A673 (cell line): ENCODE measurements around the gene SYNGR2. TPM values are rescaled to one million over a fixed set of nuclear protein-coding genes. Genes with fewer than 3 reads are reported as not detected.

Source experiments
- BruUV-seq: library from RNA; stranded (reverse); fragments of 400-500 nt; replicated peaks from 2 replicates; lab custom pipeline; 2021; lab: Mats Ljungman, UMichigan
- CTCF ChIA-PET: fragments of 300-600 bp; sonication (Branson Sonifier 250); formaldehyde crosslinking; loops from one replicate; lab custom pipeline; 2022; ENCODE audit warnings: antibody characterized with exemption; lab: Charles Lee
- POLR2A ChIA-PET: fragments of 300-600 bp; sonication (Branson Sonifier 250); formaldehyde crosslinking; loops from one replicate; lab custom pipeline; 2022; ENCODE audit warnings: antibody characterized with exemption; ENCODE audit not compliant: low non-redundant PET; lab: Charles Lee
- DNase-seq: peaks from one replicate; pipeline ENCODE4 v3.0.0-alpha.2; 2015; ENCODE audit warnings: low spot score
- H3K27ac ChIP-seq: fragments of 200-600 bp; sonication (generic); 2 replicates; pipeline ENCODE4 v1.5.1; 2016; ENCODE audit warnings: mixed run types, low read depth, mild to moderate bottlenecking, mixed read lengths, antibody characterized with exemption, low read length; ENCODE audit not compliant: poor library complexity, severe bottlenecking
- H3K27me3 ChIP-seq: fragments of 200-600 bp; sonication (generic); replicated peaks from 2 replicates; pipeline ENCODE4 v1.6.1; 2017; ENCODE audit warnings: mixed run types, low read depth, mild to moderate bottlenecking, mixed read lengths, antibody characterized with exemption, low read length; ENCODE audit not compliant: insufficient read depth, poor library complexity
- H3K36me3 ChIP-seq: fragments of 200-600 bp; sonication (generic); 2 replicates; pipeline ENCODE4 v1.6.1; 2016; ENCODE audit warnings: mixed run types, mild to moderate bottlenecking, mixed read lengths, antibody characterized with exemption, low read length; ENCODE audit not compliant: insufficient read depth, poor library complexity, severe bottlenecking
- H3K4me1 ChIP-seq: fragments of 200-600 bp; sonication (generic); 2 replicates; pipeline ENCODE4 v1.6.1; 2017; ENCODE audit warnings: mixed run types, mild to moderate bottlenecking, mixed read lengths, antibody characterized with exemption, low read length; ENCODE audit not compliant: insufficient read depth, poor library complexity, severe bottlenecking
- H3K4me3 ChIP-seq: fragments of 200-600 bp; sonication (generic); 2 replicates; pipeline ENCODE4 v1.5.1; 2016; ENCODE audit warnings: low read depth, mixed run types, mild to moderate bottlenecking, mixed read lengths, low read length; ENCODE audit not compliant: poor library complexity, severe bottlenecking
- H3K9me3 ChIP-seq: fragments of 200-600 bp; sonication (generic); 2 replicates; pipeline ENCODE4 v1.6.1; 2016; ENCODE audit warnings: mixed run types, low read depth, mild to moderate bottlenecking, mixed read lengths, antibody characterized with exemption, low read length; ENCODE audit not compliant: poor library complexity, severe bottlenecking
- EZH2 ChIP-seq: fragments of 200-600 bp; sonication (generic); IDR thresholded peaks from 2 replicates; pipeline ENCODE4 v1.6.1; 2017; ENCODE audit warnings: borderline replicate concordance, low read depth, mild to moderate bottlenecking, mixed read lengths, antibody characterized with exemption, low read length; ENCODE audit not compliant: poor library complexity, severe bottlenecking
- intact Hi-C: fragments of 100-400 bp; cut with micrococcal nuclease; formaldehyde crosslinking; loops from one replicate; pipeline ENCODE4 v1.10.0; 2022; ENCODE audit not compliant: unreplicated experiment
- total RNA-seq: library from RNA; stranded (reverse); gene quantifications from 2 replicates; pipeline ENCODE4 v1.2.3, GENCODE V29; 2021
- TF ChIP-seq, protein P1 (sequence below): fragments of 300-800, 200-600 bp; sonication (generic); conservative IDR thresholded peaks from 2 replicates; pipeline ENCODE4 v1.5.1; 2017; ENCODE audit warnings: low read depth, mild to moderate bottlenecking, antibody characterized with exemption, low read length, moderate library complexity, mixed read lengths

Gene SYNGR2
- total RNA-seq, 1 experiment from 2014 or later, result 55.3 TPM

- no TSS peak for BruUV-seq
- Histone ChIP-seq H3K9me3 (no peaks in the 10 kb centered on the region), H3K4me1 (no peaks in the 10 kb centered on the region), H3K4me3 (no peak overlapping the region), H3K27ac (no peak overlapping the region), H3K27me3 (no peaks in the 10 kb centered on the region), H3K36me3 (peaks cover 19% of the 10 kb centered on the region)
- POLR2A ChIA-PET, result no interaction called here
- CTCF ChIA-PET, result no interaction called here
- intact Hi-C loops, result no loop called here
- no peak for DNase-seq
- no peak for TF ChIP-seq EZH2
- TF ChIP-seq, protein P1, sequence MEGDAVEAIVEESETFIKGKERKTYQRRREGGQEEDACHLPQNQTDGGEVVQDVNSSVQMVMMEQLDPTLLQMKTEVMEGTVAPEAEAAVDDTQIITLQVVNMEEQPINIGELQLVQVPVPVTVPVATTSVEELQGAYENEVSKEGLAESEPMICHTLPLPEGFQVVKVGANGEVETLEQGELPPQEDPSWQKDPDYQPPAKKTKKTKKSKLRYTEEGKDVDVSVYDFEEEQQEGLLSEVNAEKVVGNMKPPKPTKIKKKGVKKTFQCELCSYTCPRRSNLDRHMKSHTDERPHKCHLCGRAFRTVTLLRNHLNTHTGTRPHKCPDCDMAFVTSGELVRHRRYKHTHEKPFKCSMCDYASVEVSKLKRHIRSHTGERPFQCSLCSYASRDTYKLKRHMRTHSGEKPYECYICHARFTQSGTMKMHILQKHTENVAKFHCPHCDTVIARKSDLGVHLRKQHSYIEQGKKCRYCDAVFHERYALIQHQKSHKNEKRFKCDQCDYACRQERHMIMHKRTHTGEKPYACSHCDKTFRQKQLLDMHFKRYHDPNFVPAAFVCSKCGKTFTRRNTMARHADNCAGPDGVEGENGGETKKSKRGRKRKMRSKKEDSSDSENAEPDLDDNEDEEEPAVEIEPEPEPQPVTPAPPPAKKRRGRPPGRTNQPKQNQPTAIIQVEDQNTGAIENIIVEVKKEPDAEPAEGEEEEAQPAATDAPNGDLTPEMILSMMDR, result no peak
These were observed 28.3 kb downstream of the SYNGR2 start for GRCh38 chr17:78196716-78197115.

- intact Hi-C loops, result no loop called here
- BruUV-seq, result no TSS peak
- ChIA-PET CTCF (no interaction called here), POLR2A (no interaction called here)
- Histone ChIP-seq H3K4me1 (no peaks in the 10 kb centered on the region), H3K4me3 (no peak overlapping the region), H3K27me3 (no peaks in the 10 kb centered on the region), H3K36me3 (peaks cover 19% of the 10 kb centered on the region), H3K9me3 (no peaks in the 10 kb centered on the region), H3K27ac (no peak overlapping the region)
- DNase-seq, result no peak
- TF ChIP-seq, protein P1, result no peak
- TF ChIP-seq EZH2, result no peak
These were observed 28.9 kb downstream of the SYNGR2 start for GRCh38 chr17:78197147-78197832.

- H3K4me3 ChIP-seq, result no peak overlapping the region
- no peaks in the 10 kb centered on the region for H3K9me3 ChIP-seq
- peaks cover 15% of the 10 kb centered on the region for H3K36me3 ChIP-seq
- BruUV-seq, result no TSS peak
- CTCF ChIA-PET, result no interaction called here
- intact Hi-C loops, result no loop called here
- no peaks in the 10 kb centered on the region for H3K27me3 ChIP-seq
- H3K4me1 ChIP-seq, result no peaks in the 10 kb centered on the region
- H3K27ac ChIP-seq, result no peak overlapping the region
- TF ChIP-seq, protein P1, result no peak
- no peak for TF ChIP-seq EZH2
- DNase-seq, result no peak
- POLR2A ChIA-PET, result no interaction called here
These were observed 32.1 kb downstream of the SYNGR2 start for GRCh38 chr17:78200451-78200850.
